HG03469 (cell line): ENCODE data around the gene SPI1.

Experiments used
- ATAC-seq: cut with Tn5 transposase; IDR thresholded peaks from one replicate; pipeline ENCODE4 v1.9.1; 2021; ENCODE audit warnings: mild to moderate bottlenecking, moderate library complexity, moderate number of reproducible peaks; ENCODE audit not compliant: unreplicated experiment

Gene SPI1

GRCh38 chr11:47360341-47360740, 18.0 kb downstream of the SPI1 start:
- ATAC-seq = no peak

- ATAC-seq = no peak
Measured at GRCh38 chr11:47359586-47359985, 18.8 kb downstream of the SPI1 start.

GRCh38 chr11:47359162-47359561, 19.2 kb downstream of the SPI1 start:
- ATAC-seq = no peak

GRCh38 chr11:47358731-47359051, 19.7 kb downstream of the SPI1 start:
- ATAC-seq = no peak

- ATAC-seq = no peak
Measured at GRCh38 chr11:47357985-47358730, 20.2 kb downstream of the SPI1 start.

- ATAC-seq = no peak
Measured at GRCh38 chr11:47356998-47357329, 21.4 kb downstream of the SPI1 start.

GRCh38 chr11:47356129-47356997, 22.0 kb downstream of the SPI1 start:
- no peak for ATAC-seq

- ATAC-seq = no peak
Measured at GRCh38 chr11:47355283-47356128, 22.8 kb downstream of the SPI1 start.

GRCh38 chr11:47354913-47355282, 23.4 kb downstream of the SPI1 start:
- ATAC-seq = no peak

GRCh38 chr11:47353978-47354774, 24.2 kb downstream of the SPI1 start:
- ATAC-seq = no peak

- ATAC-seq = no peak
Measured at GRCh38 chr11:47352556-47352955, 25.8 kb downstream of the SPI1 start, which contains the start of gene MYBPC3. MYBPC3 (minus strand) TSS chr11:47352702; CDS start chr11:47352647, 55 bp downstream.

- ATAC-seq = no peak
Measured at GRCh38 chr11:47351156-47352126, 26.9 kb downstream of the SPI1 start.

GRCh38 chr11:47350315-47350714, 28.0 kb downstream of the SPI1 start:
- ATAC-seq = no peak

- no peak for ATAC-seq
Measured at GRCh38 chr11:47349521-47350095, 28.7 kb downstream of the SPI1 start.

- no peak for ATAC-seq
Measured at GRCh38 chr11:47348859-47349258, 29.5 kb downstream of the SPI1 start.

GRCh38 chr11:47348131-47348802, 30.1 kb downstream of the SPI1 start:
- no peak for ATAC-seq

GRCh38 chr11:47347137-47347536, 31.2 kb downstream of the SPI1 start:
- ATAC-seq = no peak

GRCh38 chr11:47345890-47346563, 32.3 kb downstream of the SPI1 start:
- no peak for ATAC-seq
